Choroid plexus epithelial cell (primary cell): ENCODE measurements around the gene APH1B.

Experiments
- DNase-seq: peaks from one replicate; pipeline ENCODE4 v3.0.0-alpha.2; 2010; ENCODE audit warnings: low read depth
- H3K4me3 ChIP-seq: 2 replicates; pipeline ENCODE4 v1.5.1; 2011; ENCODE audit warnings: low read depth, mild to moderate bottlenecking, control low read depth, low read length, moderate library complexity
- CTCF ChIP-seq: conservative IDR thresholded peaks from 2 replicates; pipeline ENCODE4 v1.5.1; 2011; ENCODE audit warnings: low read depth, mild to moderate bottlenecking, control low read depth, inconsistent platforms, low read length, moderate library complexity

The APH1B gene

GRCh38 chr15:63329567-63330350 is 52.4 kb downstream of the APH1B start:
- H3K4me3 ChIP-seq: no peak overlapping the region
- no peak for TF ChIP-seq CTCF
- peak; percentile 22 for DNase-seq

- DNase-seq: no peak
- no peak overlapping the region for H3K4me3 ChIP-seq
- no peak for TF ChIP-seq CTCF
These were observed 53.5 kb downstream of the APH1B start for GRCh38 chr15:63330926-63331325.

GRCh38 chr15:63331456-63331855 is 54.1 kb downstream of the APH1B start:
- H3K4me3 ChIP-seq: no peak overlapping the region
- DNase-seq: no peak
- no peak for TF ChIP-seq CTCF

DNA sequence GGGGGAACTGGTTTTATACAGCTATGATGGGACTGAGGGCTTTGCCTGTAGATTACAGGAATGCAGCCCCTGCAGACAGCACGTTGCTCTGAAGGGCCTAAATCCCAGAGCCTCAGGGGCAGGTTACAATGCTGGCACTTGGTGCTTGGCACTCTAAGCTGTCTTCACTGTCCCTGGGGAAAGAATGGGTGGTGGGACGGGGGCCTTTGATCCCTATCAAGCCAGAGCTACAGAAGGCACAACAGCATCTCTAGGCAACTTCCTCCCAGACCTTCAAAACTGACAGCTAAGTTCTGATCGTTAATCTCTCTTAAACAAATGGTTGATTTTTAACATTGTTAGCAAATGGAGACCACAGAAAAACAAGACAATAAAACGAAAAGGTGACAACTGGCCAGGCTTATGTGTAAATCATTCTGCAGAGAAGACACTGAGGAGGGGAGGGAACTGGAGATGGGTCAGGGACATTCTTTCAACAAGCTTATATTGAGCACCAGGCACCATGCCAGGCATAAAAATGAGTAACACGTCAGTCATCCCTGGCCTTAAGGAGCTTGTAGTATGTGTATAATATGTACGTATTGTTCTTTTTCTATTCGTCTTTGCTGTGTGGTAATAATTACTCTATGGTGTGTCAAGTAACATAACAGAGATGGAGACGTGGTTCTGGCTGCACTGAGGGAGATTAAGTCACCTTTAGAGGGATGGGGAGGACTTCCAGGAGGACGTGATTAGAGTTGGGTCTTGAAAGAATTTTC is 55.1 kb downstream of the APH1B start:
- no peak for TF ChIP-seq CTCF
- DNase-seq: peak; percentile 93

DNA sequence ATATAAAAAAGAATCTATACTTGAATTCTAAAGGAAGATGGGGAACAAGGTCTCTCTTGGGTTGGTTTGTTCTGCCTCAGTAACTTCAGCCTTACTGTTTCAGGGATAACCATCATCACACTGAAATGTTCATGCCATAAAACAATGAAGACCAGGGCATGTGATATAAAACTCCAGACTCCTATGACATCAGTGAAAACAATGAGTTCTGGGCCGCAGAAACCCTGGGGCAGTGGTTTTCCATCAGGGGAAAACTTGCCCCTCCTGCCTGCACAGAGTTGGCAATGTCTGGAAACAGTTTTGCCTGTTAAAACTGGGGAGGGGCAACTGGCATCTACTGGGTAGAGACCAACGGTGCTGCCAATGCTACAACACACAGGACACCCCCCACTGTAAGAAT is 57.4 kb downstream of the APH1B start:
- TF ChIP-seq CTCF: no peak
- no peak overlapping the region for H3K4me3 ChIP-seq
- no peak for DNase-seq

More for the DNA sequence above, 55.1 kb downstream of the APH1B start:
- H3K4me3 ChIP-seq: no peak overlapping the region

- no peak for DNase-seq
- H3K4me3 ChIP-seq: no peak overlapping the region
- TF ChIP-seq CTCF: no peak
These were observed 58.3 kb downstream of the APH1B start for GRCh38 chr15:63335543-63336240.
